ENCODE results near the gene CLEC2B.

DNA sequence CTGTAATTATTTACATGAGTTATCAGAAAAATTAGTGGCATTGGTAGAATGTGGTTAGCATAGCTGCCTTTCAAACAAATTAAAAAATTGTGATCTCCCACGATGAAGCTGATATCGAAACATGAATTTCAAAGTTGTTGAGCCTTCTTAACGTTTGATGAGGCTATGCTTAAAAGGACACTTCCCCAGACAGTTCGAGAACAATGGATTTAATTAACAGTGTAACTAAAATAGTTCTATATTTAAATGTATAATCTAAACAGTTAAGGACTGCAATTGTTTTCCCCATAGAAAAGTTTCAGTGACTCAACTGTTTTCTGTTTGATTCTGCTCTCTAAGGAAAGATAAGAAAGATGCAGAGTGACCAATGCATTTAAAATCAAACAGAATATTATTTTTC lies 1.6 kb downstream of the CLEC2B start:
- TF ChIP-seq, protein P1, sequence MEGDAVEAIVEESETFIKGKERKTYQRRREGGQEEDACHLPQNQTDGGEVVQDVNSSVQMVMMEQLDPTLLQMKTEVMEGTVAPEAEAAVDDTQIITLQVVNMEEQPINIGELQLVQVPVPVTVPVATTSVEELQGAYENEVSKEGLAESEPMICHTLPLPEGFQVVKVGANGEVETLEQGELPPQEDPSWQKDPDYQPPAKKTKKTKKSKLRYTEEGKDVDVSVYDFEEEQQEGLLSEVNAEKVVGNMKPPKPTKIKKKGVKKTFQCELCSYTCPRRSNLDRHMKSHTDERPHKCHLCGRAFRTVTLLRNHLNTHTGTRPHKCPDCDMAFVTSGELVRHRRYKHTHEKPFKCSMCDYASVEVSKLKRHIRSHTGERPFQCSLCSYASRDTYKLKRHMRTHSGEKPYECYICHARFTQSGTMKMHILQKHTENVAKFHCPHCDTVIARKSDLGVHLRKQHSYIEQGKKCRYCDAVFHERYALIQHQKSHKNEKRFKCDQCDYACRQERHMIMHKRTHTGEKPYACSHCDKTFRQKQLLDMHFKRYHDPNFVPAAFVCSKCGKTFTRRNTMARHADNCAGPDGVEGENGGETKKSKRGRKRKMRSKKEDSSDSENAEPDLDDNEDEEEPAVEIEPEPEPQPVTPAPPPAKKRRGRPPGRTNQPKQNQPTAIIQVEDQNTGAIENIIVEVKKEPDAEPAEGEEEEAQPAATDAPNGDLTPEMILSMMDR (IDR thresholded peaks at IDR 0.05; ENCODE audit: borderline replicate concordance, extremely low read depth, low read length, poor library complexity, severe bottlenecking) = no peak
- TF ChIP-seq EZH2 (IDR thresholded peaks at IDR 0.05; ENCODE audit: borderline replicate concordance, low read depth, low read length, severe bottlenecking) = no peak
